NCI-H510A (cell line): ENCODE results near the gene NTMT1.
"Not testable (repeated sequence)": the region's sequence is repeated elsewhere in the genome, so short reads cannot be mapped to it uniquely, and the experiment has no call there.

ENCODE experiments used
- DNase-seq: peaks from one replicate; lab custom pipeline; 2025; lab: John Stamatoyannopoulos, UW

Gene NTMT1, protein sequence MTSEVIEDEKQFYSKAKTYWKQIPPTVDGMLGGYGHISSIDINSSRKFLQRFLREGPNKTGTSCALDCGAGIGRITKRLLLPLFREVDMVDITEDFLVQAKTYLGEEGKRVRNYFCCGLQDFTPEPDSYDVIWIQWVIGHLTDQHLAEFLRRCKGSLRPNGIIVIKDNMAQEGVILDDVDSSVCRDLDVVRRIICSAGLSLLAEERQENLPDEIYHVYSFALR

GRCh38 chr9:129626079-129626624 lies at the start of gene NTMT1:
TSS of gene NTMT1 (plus strand) at chr9:129626163. CDS start at chr9:129632704, 6,541 bp downstream.
- DNase-seq, result peak; percentile 49

DNA sequence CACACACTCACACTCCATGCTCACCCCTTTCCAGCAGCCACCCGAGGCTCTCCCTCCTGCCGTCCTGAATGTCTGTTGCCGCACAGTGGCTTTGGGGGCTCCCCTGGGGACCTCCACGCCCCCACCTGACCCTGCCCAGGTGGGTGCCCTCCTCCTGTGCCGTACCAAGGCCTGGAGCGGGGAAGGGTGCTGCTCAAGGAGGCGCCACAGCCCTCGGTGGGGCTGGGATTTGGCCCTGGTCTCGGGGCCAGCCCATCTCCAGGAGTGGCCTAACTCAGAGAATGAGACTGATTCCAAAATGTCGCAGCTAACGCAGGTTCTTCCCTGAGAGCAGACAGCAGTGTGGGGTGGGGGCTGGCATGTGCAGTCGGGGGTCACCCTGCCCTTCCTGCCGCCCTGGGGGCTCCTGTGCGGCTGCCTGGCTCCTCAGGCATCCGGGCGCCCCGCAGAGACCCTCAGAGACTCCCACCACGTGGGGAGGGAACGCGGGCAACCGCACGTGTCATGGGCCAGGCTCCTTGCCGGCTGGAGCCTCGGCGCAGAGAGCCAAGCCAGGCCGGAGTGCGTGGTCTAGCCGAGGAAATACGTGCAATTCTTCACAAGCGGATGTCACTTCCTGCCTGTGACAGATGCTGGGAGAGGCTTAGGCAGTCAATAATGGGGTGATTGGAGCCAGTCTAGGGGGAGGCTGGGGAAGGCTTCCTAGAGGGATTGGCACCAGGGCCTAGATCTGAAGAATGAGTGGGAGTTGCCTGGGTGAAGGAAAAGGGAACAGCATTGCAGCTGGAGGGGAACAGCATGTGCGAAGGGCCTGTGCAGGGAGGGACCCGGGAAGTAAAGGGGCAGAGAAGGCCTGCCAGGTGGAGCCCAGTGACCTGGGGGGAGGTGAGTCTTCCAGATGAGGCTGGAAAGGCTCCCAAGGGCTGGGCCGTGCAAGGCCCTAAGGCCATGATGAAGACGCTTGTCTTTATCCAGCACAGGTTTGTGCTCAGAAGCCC lies 49.1 kb upstream of the NTMT1 start:
- DNase-seq, result no peak

- no peak for DNase-seq
These were observed 46.7 kb upstream of the NTMT1 start for GRCh38 chr9:129579294-129579693.

- DNase-seq, result no peak
These were observed 45.6 kb upstream of the NTMT1 start for GRCh38 chr9:129580211-129580915.

GRCh38 chr9:129581505-129582189 lies 44.3 kb upstream of the NTMT1 start:
- DNase-seq, result no peak

- DNase-seq, result no peak
These were observed 43.1 kb upstream of the NTMT1 start for GRCh38 chr9:129582855-129583254.

GRCh38 chr9:129583308-129584038 lies 42.5 kb upstream of the NTMT1 start:
- no peak for DNase-seq

GRCh38 chr9:129584136-129584535 lies 41.8 kb upstream of the NTMT1 start:
- DNase-seq, result no peak

GRCh38 chr9:129585352-129585751 lies 40.6 kb upstream of the NTMT1 start:
- no peak for DNase-seq

GRCh38 chr9:129586245-129586644 lies 39.7 kb upstream of the NTMT1 start:
- DNase-seq, result no peak

GRCh38 chr9:129586685-129587084 lies 39.3 kb upstream of the NTMT1 start:
- no peak for DNase-seq

DNA sequence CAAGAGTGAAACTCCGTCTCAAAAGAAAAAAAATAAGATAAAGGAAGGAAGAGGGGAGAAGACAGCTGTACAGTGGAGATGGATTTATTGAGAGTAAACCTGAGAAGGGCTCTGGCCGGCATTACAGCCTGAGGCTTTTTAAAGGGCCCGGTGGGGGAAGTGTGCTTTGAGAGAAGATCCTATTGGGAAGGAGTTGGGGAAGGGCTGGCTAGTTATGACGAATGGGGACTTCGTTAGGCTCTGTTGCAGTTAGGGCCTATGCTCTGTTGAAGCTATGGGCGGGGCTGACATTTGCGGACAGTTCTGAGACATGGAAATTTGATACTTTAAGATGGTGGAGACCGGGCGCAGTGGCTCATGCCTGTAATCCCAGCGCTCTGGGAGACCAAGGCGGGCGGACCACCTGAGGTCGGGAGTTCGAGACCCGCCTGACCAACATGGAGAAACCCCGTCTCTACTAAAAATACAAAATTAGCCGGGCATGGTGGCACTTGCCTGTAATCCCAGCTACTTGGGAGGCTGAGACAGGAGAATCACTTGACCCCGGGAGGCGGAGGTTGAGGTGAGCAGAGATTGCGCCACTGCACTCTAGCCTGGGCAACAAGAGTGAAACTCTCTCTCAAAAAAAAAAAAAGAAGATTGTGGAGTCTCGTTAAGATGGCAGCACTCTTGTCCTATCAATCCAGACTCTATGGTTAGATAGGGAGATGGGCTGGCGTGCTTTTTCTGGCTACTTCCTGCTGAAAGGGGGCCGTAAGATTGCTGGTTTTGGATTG lies 38.3 kb upstream of the NTMT1 start:
- peak; percentile 84 for DNase-seq

DNA sequence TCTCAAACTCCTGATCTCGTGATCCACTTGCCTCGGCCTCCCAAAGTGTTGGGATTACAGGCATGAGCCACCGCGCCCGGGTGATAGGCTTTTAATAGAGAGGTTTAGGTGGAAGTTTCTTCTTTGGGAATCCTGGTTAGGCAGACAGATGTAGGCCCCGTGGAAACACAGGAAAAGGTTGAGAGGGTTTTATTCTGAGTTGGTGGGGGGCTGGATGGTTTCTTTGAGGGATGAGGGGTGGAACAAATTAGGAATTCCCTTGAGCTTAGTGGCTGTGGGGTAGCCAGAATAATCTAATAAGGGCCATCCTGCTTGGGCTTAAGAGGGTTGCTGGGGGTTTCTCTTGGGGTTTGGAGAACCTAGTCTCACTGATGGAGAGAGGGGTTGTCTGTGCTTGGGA lies 35.5 kb upstream of the NTMT1 start:
- DNase-seq, result no peak

- no peak for DNase-seq
These were observed 34.0 kb upstream of the NTMT1 start for GRCh38 chr9:129591916-129592315.

DNA sequence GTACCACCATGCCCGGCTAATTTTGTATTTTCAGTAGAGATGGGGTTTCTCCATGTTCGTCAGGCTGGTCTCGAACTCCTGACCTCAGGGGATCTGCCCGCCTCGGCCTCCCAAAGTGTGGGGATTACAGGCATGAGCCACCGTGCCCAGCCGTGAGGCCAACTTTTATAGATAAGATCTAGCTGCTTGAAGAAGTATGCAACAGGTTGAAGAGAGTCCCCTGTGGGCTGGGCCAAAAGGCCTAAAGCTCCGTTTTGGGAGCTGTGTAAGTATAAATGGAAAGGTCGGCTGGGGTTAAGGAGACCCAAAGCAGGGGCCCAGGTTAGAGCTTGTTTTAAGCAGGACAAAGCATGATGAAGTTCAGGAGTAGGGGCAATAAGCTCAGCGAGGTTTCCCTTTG lies 33.2 kb upstream of the NTMT1 start:
- not testable (repeated sequence) for DNase-seq

GRCh38 chr9:129594632-129595031 lies 31.3 kb upstream of the NTMT1 start:
- DNase-seq, result no peak

DNA sequence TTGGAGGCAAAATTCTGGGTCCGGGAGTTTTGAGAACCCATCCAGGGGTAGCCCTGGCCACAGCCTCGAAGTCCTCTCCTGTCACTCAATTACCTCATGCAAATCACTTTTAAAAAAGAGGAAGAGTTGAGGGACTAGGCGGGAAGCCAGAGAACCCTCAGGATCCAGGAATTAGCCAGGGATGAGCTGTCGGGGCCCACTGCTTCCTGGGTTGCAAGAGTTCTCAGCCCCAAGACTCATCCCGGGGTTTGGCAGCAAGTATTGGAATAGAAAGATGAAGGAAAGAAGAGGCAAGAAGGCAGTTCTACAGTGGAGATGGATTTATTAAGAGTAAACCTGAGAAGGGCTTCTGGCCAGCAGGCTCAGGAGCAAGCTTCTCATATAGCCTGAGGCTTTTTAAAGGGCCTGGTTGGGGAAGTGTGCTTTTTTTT lies 30.6 kb upstream of the NTMT1 start:
- no peak for DNase-seq

DNA sequence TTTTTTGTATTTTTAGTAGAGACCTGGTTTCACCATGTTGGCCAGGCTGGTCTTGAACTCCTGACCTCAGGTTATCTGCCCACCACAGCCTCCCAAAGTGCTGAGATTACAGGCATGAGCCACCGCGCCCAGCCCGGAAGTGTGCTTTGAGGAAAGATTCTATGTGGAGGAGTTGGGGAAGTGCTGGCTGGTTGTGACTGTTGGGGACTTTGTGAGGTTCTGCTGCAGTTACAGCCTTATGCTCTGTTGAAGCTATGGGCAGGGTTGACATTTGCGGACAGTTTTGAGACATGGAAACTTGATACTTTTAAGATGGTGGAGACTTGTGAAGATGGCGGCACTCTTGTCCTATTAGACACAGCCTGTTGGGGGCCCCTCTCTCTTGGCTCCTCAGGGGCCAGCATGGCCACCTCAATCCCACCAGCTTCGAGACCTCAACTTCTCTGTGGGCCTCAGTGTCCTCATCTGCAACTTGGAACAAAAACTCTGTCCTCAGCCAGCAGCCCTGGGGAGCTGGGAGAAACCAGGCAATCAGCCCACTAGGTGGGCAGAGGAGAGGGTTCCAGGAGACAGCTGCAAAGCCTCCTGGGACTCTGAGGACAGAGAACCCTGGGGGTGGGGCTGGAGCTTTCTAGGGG lies 29.9 kb upstream of the NTMT1 start:
- no peak for DNase-seq

GRCh38 chr9:129596541-129597331 lies 29.2 kb upstream of the NTMT1 start:
- no peak for DNase-seq
